Colon (tissue), 2 donors: ENCODE results near the gene ZDHHC17.
"Not testable (repeated sequence)": the region's sequence is repeated elsewhere in the genome, so short reads cannot be mapped to it uniquely, and the experiment has no call there.

ENCODE experiments used
- FAIRE-seq: peaks from 2 replicates; lab custom pipeline; 2012; peaks lifted over from hg19 to GRCh38; lab: Jason Lieb, UNC
- donor health status: control.
- donor health status: control.

The ZDHHC17 gene

DNA sequence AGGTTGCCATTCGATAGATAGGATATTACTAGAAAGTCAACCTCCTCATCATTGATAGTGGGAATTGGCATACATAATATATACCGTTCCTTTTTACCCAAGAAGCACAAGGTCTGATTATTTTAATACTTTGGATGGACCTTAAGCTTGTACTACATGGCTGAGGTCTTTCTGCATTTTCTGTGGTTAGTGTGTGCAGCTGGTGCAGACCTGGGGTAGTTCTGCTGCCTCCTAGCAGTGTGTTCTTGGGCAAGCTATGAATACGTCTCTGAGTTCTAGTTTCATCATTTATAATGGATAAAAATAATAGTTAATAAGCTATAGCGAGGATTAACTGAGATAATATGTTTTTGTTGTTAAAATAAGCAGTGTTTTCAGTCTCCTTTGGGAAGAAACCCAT lies 2.2 kb downstream of the ZDHHC17 start:
- FAIRE-seq = no peak

- FAIRE-seq = no peak
Observed at GRCh38 chr12:76768576-76768975, 4.7 kb downstream of the ZDHHC17 start.

DNA sequence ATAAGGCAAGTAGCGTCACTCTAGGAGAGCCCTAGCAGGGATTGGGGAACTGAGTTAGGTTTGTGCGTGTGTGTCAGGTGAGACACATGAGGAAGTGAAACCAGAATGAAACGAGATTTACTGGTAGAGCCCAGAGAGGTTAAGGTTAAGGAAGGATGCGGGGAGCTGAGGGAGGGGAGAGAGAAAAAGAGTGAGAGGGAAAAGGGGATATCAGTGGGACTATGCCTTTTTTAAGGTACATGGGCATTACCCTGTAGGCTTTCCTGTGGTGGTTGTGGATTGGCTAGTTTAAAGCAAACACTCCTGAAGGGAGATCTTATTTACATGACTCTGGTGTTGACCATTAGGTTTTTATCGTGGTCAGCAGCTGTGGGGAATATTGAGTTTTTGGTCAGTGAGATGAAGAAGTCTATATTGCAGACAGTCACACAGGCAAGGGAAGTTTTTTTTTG lies 13.9 kb downstream of the ZDHHC17 start:
- no peak for FAIRE-seq

DNA sequence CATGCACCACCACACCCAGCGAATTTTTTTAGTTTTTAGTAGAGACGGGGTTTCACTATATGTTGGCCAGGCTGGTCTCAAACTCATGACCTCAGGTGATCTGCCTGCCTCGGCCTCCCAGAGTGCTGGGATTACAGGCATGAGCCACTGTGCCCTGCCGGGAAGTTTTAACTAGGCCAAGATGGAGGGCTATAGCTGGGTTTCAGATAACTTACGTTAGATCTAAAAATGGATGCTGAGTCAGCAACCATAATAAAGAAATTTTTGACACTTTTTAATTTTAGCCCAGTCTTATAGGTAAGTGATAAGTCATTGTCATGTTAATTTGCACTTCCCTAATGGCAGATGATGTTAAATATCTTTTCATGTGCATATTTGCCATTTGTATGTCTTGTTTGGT lies 14.4 kb downstream of the ZDHHC17 start:
- no peak for FAIRE-seq

DNA sequence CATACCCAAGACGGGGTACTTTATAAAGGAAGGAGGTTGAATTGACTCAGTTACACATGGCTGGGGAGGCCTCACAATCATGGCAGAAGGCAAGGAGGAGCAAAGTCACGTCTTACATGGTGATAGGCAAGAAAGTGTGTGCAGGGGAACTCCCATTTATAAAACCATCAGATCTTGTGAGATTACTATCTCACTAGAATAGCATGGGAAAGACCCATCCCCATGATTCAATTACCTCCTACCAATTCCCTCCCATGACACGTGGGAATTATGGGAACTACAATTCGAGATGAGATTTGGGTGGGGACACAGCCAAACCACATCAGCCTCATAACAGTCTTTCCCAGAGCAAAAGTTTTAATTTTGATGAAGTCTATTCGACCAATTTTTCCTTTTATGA lies 15.4 kb downstream of the ZDHHC17 start:
- FAIRE-seq = not testable (repeated sequence)

DNA sequence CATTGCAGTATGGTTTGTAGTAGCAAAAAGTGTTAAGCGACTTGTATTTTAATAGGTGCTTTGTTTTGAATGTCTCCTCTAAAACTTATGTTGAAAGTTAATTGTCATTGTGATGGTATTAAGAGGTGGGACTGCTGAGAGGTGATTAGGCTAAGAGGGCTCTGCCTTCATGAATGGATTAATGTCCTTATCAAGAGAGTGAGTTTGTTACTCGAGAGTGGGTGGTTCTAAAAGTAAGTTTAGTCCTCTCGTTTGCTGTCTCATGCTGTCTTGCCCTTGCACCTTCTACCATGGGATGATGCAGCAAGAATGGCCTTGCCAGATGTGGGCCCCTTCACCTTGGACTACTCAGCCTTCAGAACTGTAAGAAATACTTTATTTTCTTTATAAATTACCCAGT lies 17.4 kb downstream of the ZDHHC17 start:
- FAIRE-seq = no peak

DNA sequence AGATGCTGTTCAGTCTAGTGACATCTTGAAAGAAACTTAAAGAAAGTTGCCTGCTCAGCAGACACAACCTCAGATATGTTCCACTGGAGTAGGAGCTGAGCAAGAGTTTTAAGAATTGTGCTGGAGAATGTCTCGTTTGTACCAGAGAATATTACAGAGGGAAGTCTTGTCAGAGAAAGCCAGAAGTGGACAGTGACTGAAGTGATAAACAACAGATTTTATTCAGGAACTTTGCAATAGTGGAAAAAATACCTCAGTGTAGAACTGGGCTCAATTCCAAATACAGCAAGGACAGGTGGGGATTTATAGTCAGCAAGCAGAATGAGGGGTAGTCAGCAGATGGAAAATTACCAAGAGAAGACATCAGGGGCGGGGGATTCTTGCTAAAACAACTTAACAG lies 18.6 kb downstream of the ZDHHC17 start:
- no peak for FAIRE-seq

DNA sequence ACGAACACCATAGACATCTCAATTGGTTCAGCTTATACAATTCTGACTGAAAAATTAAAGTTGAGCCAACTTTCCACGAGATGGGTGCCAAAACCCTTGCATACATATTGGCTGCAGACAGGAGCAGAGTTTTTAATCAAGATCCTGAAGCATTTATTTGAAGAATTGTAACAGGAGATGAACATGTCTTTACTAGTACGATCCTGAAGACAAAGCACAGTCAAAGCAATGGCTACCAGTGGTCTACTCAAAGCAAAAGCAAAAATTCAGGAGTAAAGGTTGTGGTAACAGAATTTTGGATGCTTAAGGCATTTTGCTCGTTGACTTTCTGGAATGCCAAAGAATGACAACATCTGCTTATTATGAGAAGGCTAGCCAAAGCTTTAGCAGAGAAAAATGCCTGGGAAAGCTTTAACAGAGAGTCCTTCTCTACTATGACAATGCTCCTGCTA lies 20.7 kb downstream of the ZDHHC17 start:
- no peak for FAIRE-seq

DNA sequence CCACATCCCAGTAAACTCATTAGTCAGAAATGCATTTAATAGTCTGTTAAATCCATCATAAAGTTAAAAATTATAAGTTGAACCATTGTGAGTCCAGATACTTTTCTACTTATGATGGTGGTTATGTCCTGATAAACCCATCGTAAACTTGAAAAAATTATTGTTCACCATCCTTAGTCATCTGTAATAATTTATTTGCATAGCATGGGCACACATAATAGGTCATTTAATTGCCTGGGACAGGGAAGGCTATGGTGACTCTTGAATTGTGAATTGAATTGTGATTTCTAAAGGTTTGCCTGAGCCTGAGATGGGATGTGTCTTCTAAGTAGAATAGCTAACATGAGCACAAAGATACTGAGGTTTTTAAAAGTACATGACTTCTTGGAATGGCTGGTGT lies 21.5 kb downstream of the ZDHHC17 start:
- FAIRE-seq = no peak

DNA sequence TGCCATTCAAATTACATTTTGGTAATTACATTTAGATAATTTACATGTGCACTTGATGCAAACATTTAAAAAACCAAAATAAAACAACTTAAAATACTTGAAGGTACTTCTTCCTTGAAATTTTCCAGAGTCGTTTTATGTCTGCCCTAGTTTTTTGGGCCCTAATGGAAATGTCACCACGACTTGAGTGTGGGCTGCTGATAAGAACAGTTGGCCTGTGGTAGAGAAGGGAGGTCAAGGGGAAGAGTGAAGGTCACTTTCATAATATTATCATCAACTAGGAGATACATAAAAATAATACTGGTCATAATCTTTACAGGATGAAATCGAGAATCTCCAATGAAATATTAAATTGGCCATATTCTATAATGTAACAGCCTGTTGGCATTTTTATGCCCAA lies 23.1 kb downstream of the ZDHHC17 start:
- no peak for FAIRE-seq

DNA sequence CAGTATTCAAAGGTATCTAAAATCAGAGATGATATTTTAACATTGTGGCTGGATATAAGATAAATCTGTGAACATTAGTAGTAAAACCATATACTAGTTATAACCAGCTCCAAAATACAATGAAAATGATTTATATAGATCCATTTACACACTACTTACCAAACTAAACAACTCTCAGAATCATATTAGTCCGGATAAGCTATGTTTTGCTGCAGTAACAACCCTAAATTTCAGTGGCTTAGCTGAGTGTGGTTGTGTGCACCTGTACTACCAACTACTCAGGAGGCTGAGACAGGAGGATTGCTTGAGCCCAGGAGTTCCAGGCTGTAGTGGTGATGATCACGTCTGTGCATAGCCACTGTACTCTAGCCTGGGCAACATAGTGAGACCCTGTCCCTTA lies 23.8 kb downstream of the ZDHHC17 start:
- FAIRE-seq = no peak

DNA sequence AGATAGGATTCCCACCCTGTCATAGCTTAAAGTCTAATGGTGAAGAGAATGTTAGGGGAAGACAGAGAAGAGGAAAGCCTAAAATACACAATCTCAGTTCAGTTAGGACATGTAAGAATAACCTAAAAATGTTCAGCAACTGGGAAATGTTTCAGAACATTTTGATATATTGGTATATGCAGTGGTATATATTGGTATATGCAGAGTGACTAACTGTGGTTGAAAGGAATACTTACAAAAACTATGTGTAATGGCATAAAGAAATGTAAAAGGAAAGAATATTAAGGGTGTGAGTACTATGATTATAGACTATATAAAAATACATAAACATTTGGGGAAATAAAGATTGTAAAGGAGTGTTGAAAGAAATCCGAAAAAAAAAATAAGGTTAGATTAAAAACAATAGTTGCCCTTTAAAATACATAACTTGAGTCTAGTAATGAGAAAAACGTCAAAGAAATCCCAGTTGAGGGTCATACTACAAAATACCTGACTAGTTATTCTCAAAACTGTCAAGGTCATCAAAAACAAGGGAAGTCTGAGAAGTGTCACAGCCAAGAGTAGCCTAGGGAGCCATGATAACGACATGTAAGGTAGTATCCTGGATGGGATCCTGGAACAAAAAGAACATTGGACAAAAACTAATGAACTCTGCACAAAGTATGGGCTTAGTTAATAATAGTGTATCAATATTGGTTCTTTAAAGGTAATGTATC lies 25.6 kb downstream of the ZDHHC17 start:
- no peak for FAIRE-seq

- peak; percentile 96 for FAIRE-seq
Observed at GRCh38 chr12:76790564-76791552, 26.9 kb downstream of the ZDHHC17 start.

DNA sequence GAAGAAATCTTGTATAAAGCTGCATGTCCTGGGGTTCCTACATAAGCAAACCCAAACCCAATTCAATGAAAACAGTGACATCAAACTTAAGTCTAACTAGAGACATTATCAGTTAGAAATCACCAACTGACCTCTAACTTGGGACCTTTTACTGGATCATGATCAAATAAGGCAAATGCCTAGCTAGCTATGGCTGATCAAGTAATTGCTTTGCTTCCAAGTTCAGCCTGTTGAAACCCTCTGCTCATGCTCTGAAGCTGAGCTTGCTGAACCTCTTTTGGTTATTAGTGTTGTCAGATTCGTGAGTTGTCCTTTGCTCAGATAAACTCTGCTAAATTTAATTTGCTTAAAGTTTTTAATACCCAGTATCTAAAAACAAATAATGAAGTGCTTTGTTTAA lies 28.9 kb downstream of the ZDHHC17 start:
- FAIRE-seq = no peak

DNA sequence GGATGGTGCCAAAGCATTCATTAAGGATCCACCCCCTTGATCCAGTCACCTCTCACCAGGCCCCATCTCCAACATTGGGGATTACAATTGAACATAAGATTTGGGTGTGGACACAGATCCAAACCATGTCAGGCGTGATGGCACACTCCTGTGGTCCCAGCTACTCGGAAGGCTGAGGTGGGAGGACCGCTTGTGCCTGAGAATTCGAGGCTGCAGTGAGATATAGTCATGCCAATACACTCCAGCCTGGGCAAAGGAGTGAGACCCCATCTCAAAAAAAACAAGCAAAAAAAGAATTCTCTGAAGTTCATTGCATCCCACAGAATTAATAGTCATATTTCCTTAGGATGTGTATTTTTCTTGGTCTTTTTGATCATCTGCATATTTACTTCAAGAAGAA lies 34.9 kb downstream of the ZDHHC17 start:
- no peak for FAIRE-seq

DNA sequence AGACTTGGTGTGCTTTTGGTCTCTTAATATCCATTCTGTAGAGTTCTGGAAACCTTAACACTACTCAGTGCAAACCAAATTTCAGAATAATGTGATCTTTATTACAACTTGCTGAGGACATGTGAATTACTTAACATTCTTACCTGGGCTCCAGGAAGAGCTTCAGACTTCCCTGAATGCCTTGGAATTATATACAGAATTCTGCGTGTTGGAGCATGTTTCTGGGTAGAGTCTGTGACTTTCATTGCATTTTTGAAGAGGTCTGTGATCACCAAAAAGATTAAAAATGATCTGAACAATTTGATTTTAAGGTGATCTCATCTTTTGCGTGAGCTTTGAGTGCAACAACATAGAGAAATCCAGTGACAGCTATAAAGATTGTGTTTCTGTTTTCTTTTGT lies 35.4 kb downstream of the ZDHHC17 start:
- FAIRE-seq = no peak

DNA sequence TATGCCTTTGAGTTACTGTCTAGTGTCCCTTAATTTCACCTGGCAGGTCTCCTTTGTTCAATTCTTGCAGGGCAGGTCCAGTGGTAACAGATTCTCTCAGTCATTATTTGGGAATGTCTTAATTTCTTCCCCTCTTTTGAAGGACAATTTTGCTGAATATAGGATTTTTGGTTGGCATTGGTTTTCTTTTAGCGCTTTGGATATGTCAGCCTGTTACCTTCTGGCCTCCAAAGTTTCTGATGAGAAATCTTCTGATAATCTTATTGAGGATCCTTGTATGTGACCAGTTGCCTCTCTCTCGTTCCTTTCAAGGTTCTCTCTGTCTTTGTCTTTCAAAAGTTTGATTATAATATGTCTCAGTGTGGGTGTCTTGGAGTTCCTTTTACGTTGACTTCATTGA lies 38.1 kb downstream of the ZDHHC17 start:
- FAIRE-seq = no peak

GRCh38 chr12:76804435-76804976 lies 40.6 kb downstream of the ZDHHC17 start:
- no peak for FAIRE-seq

GRCh38 chr12:76810671-76811419 lies 46.9 kb downstream of the ZDHHC17 start:
- FAIRE-seq = no peak

DNA sequence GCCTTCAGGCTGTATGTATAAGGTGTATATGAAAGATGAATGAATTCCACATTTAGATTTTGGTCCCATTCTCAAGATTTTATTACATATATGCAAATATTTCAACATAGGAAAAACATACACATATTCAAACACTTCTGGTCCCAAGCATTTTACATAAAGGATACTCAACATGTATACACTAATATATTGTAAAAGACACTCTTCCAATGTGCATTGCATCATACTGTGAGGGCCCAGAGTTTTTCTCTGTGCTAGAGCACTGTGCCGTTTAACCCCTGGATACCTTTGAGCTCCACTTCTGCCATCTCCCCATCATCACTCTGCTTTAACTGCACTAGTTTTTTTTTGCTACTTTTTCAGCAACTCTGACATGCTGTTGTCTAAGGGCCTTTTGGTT lies 48.1 kb downstream of the ZDHHC17 start:
- no peak for FAIRE-seq

DNA sequence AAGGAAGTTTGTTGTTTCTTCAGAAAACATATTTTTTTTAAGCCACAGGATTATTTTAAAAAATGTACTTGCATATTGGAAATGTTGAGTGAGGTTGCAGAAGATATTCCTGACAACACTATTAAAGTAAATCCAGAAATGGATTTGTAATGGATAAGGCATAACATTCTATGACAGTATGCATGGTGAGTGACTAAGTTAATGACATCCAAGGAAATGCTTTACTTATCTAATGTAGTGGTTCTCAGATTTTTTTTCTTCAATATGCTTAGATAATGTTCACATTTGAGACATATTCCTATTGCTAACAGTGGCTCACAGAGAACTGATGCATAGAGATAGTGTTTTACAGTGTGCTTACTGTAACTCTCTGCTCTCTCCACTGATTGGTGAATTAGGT lies 49.4 kb downstream of the ZDHHC17 start:
- FAIRE-seq = no peak

DNA sequence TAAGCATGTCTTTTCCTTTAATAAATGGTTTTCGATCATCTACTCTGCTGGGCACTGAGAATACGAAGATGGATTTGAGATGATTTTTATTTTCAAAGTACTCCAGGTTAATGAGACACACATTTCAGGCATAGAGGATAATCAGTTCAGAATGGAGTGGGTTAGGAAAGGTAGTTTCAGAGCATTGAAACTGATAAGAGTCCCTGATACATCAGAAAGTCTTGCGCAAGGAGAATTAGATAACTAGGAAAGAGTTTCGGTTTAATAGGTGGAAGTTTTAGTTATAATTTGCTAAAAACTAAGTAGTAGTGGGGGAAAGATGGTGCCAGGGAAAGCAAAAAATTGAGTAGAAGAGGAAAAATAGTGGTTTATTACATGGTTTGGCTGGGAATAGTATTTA lies 50.1 kb downstream of the ZDHHC17 start:
- FAIRE-seq = no peak
